ENCODE data around the gene TXNRD2. TPM values are rescaled to one million over a fixed set of nuclear protein-coding genes. Genes with fewer than 3 reads are reported as not detected.

TXNRD2 gene
- total and polyA plus RNA-seq, 2 experiments from 2014 or later: 11.2 to 12.4 TPM

GRCh38 chr22:19918332-19919106, 23.1 kb downstream of the TXNRD2 start (continued):
- TF ChIP-seq ZNF462 (CRISPR knock-in tag; IDR thresholded peaks at IDR 0.05) (no peak), POLR2AphosphoS5 (IDR thresholded peaks at IDR 0.05; ENCODE audit: low read depth) (no peak), ETS1 (IDR thresholded peaks at IDR 0.05) (no peak)

- no peak for DNase-seq (ENCODE audit: low spot score)
- Histone ChIP-seq H3K4me2 (no peak overlapping the region), H3K9me2 (ENCODE audit: insufficient read depth) (no peaks in the 10 kb centered on the region), H3K27ac (ENCODE audit: low read depth) (no peak overlapping the region), H3K4me3 (no peak overlapping the region), H3K27me3 (ENCODE audit: insufficient read depth) (no peaks in the 10 kb centered on the region), H2AFZ (no peak overlapping the region), H3K4me1 (ENCODE audit: insufficient read depth) (no peaks in the 10 kb centered on the region), H3K36me3 (ENCODE audit: insufficient read depth) (no peaks in the 10 kb centered on the region), H3F3A (replicated peaks; ENCODE audit: low read depth) (no peaks in the 10 kb centered on the region), H4K20me1 (replicated peaks; ENCODE audit: insufficient read depth) (no peaks in the 10 kb centered on the region), H3K79me2 (replicated peaks; ENCODE audit: insufficient read depth) (no peaks in the 10 kb centered on the region)
- H3K27me3 Mint-ChIP-seq (ENCODE audit: insufficient read depth, low read depth, poor library complexity): peaks cover 5% of the 10 kb centered on the region
- no peak for ATAC-seq
- H3K4me1 Mint-ChIP-seq: no peaks in the 10 kb centered on the region
- peaks cover 22% of the 10 kb centered on the region for H3K36me3 Mint-ChIP-seq (ENCODE audit: low read depth)
- H3K4me3 Mint-ChIP-seq: no peak overlapping the region
- H3K9me3 Mint-ChIP-seq: no peaks in the 10 kb centered on the region
- no peak overlapping the region for H3K27ac Mint-ChIP-seq
- no peak for TF ChIP-seq ZNF331 (CRISPR knock-in tag; IDR thresholded peaks at IDR 0.05; ENCODE audit: low read depth)
- TF ChIP-seq EZH2phosphoT487 (IDR thresholded peaks at IDR 0.05; ENCODE audit: unreplicated experiment): no peak
- no peak for TF ChIP-seq JUNB (IDR thresholded peaks at IDR 0.05; ENCODE audit: unreplicated experiment)
- TF ChIP-seq ETS1 (IDR thresholded peaks at IDR 0.05): no peak
- TF ChIP-seq CTCF (conservative IDR thresholded peaks at IDR 0.05; ENCODE audit: low read depth in 2 of 2): no peak
- TF ChIP-seq CREB1 (CRISPR knock-in tag; IDR thresholded peaks at IDR 0.05; ENCODE audit: low read depth): no peak
These were observed 24.1 kb downstream of the TXNRD2 start for GRCh38 chr22:19917389-19918138.
